Tibial nerve (tissue), 4 donors: ENCODE data around the gene PLXNC1.

Experiments
- EP300 ChIP-seq, 2 donors: sonication (generic); formaldehyde crosslinking; IDR thresholded peaks; one replicate each; pipeline ENCODE4 v1.6.1; 2017; ENCODE audit warnings: antibody characterized with exemption in 2 of 2, mild to moderate bottlenecking in 1 of 2
- POLR2A ChIP-seq, 2 donors: fragments of 450-650 bp; IDR thresholded peaks; one replicate each; pipeline ENCODE4 v1.6.1; 2017; ENCODE audit warnings: antibody characterized with exemption in 2 of 2, mild to moderate bottlenecking in 2 of 2, moderate library complexity in 2 of 2
- TF ChIP-seq, protein P1 (sequence below), 5 experiments: fragments of 200-600 bp in 3 of 5; fragments of 450-650 bp in 2 of 5; sonication (generic) in 3 of 5; IDR thresholded peaks; one replicate each; pipeline ENCODE4 v1.5.1; 2016 to 2019; ENCODE audit warnings: antibody characterized with exemption in 5 of 5, mild to moderate bottlenecking in 3 of 5, moderate library complexity in 2 of 5

DNA sequence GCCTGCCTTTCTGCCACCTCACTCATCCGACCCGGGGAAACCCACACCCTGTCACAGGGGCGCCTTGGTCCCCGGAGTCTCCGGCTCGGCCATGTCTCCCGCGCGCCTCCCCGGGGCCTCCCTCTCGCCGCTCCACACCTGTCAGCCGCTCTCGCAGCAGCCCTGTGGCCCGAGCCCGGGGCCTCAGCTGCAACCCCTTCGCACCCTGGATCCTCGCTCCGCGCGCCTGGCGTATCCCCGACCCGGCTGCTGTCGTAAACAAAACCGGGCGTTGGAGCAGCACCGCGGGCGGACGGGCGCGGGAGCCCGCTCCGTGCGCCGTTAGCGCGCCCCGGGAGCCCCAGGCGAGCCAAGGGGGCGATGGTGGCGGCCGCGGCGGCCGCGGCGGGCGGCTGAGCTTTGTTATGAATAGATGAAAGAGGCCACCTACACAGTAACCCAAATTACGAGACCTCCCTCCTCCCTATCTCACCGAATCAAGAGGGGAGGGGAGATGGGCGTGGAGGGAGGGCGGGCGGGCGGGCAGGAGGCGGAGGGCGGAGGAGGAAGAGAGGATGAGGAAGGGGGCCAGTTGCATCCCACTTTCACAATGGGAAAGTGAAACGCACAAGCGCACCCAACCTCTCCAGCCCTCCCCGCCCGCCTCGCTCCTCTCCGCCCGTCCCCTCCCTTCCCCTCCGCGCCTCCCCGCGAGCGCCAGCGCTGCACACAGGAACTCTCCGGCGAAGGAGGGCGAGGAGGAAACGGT is at the start of gene PLXNC1:
- TF ChIP-seq EP300 (IDR thresholded peaks at IDR 0.05) (no peak), POLR2A (IDR thresholded peaks at IDR 0.05) (no peak)
- TF ChIP-seq, protein P1, sequence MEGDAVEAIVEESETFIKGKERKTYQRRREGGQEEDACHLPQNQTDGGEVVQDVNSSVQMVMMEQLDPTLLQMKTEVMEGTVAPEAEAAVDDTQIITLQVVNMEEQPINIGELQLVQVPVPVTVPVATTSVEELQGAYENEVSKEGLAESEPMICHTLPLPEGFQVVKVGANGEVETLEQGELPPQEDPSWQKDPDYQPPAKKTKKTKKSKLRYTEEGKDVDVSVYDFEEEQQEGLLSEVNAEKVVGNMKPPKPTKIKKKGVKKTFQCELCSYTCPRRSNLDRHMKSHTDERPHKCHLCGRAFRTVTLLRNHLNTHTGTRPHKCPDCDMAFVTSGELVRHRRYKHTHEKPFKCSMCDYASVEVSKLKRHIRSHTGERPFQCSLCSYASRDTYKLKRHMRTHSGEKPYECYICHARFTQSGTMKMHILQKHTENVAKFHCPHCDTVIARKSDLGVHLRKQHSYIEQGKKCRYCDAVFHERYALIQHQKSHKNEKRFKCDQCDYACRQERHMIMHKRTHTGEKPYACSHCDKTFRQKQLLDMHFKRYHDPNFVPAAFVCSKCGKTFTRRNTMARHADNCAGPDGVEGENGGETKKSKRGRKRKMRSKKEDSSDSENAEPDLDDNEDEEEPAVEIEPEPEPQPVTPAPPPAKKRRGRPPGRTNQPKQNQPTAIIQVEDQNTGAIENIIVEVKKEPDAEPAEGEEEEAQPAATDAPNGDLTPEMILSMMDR (IDR thresholded peaks at IDR 0.05): no peak
